Dermis microvascular lymphatic vessel endothelial cell (primary cell): ENCODE results near the gene SLC4A3. TPM values are rescaled to one million over a fixed set of nuclear protein-coding genes. Genes with fewer than 3 reads are reported as not detected.
A peak's percentile ranks its signal among the peaks of the same experiment; 100 is the strongest.

Experiments used
- DNase-seq, 2 donors: peaks; one replicate each; pipeline versions ENCODE4 v3.0.0 to v3.0.0-alpha.2; 2010; ENCODE audit warnings: low read depth in 2 of 2
- total RNA-seq: library from RNA; depleted of rRNA; stranded (reverse); fragments of >200 nt; gene quantifications from 2 replicates; pipeline ENCODE4 v1.2.1, GENCODE V29; 2014

SLC4A3 gene, protein sequence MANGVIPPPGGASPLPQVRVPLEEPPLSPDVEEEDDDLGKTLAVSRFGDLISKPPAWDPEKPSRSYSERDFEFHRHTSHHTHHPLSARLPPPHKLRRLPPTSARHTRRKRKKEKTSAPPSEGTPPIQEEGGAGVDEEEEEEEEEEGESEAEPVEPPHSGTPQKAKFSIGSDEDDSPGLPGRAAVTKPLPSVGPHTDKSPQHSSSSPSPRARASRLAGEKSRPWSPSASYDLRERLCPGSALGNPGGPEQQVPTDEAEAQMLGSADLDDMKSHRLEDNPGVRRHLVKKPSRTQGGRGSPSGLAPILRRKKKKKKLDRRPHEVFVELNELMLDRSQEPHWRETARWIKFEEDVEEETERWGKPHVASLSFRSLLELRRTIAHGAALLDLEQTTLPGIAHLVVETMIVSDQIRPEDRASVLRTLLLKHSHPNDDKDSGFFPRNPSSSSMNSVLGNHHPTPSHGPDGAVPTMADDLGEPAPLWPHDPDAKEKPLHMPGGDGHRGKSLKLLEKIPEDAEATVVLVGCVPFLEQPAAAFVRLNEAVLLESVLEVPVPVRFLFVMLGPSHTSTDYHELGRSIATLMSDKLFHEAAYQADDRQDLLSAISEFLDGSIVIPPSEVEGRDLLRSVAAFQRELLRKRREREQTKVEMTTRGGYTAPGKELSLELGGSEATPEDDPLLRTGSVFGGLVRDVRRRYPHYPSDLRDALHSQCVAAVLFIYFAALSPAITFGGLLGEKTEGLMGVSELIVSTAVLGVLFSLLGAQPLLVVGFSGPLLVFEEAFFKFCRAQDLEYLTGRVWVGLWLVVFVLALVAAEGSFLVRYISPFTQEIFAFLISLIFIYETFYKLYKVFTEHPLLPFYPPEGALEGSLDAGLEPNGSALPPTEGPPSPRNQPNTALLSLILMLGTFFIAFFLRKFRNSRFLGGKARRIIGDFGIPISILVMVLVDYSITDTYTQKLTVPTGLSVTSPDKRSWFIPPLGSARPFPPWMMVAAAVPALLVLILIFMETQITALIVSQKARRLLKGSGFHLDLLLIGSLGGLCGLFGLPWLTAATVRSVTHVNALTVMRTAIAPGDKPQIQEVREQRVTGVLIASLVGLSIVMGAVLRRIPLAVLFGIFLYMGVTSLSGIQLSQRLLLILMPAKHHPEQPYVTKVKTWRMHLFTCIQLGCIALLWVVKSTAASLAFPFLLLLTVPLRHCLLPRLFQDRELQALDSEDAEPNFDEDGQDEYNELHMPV
- 0.13 and 0.25 TPM in 2 replicates for total RNA-seq

DNA sequence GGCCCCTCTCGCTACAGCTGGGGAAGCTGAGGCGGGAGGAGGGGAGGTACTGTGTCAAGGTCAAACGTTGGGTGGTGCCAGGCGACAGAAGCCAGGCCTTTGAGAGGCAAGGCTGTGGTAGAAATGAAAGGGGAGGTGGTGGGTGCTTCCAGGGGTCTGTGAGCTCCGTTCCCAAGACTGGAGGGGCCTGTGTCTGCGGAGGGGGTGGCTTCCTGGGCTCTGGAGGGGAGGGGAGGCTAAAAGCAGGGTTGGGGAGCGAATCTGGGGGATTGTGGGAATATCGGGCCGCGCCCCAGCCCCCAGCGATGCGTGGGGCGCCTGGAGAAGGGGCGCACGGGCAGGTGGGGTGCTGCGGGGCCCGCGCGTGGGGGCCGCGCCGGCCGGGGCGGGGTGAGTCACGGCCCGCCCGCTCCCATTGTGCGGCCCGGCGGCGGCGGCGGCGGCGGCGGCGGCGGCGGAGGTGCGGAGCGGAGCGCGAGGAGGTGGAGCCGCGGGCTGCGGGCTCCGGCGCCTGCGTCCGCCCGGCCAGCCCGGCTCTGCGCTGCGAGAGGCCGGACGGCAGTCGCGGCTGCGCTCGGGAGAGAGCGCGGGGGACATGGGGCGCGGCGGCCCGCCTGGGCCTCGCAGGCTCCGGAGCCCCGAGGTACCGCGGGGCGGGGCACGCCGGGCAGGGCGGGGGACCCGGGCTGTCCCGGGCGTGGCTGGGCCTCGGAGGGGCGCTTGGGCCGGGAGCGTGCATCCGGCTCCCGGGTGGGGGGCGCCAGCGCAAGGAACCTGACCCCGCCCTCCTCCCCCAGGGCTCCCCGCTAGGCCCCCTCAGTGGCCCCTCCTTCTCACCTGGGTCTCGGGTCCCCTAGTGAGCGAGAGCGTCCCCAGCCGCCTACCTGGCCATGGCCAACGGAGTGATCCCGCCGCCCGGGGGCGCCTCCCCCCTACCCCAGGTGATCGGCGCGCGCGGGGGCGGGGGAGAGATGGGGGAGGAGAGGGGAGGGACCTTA lies at the start of gene SLC4A3:
TSS of gene SLC4A3 (plus strand) at position 528 of the 998 bp plus-strand sequence. CDS start at position 891, 363 bp downstream.
- peak in 1 of 2 donors; percentile 10 for DNase-seq

DNA sequence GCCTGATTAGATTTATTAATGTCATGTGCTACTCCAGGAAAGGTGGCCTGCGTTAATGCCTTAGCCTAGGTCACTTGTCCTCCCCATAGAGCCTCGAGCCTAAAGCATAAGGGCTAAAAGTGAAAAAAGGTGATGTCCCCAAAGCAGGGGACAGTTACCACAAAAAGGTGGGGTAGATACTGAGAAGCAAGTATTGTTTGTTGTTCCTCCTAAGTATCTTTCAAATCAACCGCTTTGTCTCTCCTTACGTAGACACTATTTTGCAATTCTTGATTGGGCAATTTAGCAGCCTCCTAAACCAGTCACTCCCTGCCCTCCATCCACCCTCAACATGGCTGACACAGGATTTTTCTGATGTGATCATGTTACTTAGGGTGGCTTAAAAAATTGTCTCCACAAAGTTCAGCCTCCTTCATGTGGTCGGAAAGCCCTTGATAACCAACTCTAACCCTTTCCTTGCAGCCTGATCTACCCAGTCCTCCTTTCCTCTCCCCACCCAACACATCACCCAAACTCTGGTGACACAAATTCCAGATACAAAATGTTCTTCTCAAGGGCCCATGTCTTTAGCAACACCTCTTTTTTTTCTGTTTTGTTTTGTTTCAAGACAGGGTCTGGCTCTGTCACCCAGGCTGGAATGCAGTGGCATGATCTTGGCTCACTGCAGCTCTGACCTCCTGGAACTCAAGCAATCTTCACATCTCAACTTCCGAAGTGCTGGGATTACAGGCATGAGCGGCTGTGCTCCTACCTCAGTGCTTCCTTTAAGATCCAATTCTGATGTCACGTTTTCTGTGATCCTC lies 48.4 kb upstream of the SLC4A3 start:
- DNase-seq = no peak

DNA sequence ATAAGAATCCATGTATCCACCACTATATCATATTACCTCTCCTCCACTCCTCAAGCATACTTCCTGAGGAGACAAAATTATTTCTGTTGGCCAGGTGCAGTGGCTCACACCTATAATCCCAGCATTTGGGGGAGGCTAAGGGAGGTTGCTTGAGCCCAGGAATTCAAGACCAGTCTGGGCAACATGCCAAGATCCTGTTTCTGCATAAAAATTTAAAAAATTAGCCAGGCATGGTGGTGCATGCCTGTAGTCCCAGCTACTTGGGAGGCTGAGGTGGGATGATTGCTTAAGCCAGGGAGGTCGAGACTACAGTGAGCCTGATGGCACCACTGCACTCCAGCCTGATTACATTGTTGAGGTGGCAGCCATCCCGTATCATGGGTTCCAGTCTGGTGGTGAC lies 46.1 kb upstream of the SLC4A3 start:
- no peak for DNase-seq

DNA sequence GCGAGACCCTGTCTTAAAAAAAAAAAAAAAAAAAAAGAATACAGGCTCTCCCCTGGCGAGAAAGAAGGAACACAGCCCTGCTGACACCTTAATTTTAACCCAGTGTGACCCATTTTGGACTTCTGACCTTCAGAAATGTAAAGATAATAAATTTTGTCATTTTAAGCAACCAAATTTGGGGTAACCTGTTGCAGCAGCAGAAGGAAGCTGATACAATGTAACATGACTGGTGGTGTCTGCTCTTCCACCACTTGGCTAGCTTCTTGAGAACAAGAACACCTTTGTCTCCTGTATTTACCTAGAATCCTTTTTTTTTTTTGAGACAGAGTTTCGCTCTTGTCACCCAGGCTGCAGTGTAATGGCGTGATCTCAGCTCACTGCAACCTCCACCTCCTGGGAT lies 36.3 kb upstream of the SLC4A3 start:
- no peak for DNase-seq

DNA sequence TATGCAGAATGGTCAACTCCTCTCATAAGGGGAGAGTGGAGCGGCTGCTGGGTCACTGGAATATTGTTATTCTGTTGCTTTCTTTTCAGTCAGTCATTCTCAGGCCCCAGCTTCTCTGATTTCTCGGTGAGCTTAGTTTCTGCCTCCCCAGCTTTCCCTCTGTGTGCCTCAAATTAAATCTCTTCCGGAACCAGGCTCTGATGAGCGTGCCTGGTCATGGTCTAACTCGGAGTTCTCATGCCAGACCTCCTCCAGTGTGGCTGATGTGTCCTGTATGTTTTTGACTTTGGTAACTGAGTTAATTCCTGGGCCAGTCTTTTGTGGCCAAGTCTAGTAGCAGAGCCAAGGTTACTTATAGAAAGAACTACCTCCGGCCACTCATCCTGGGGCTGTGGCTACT lies 34.7 kb upstream of the SLC4A3 start:
- DNase-seq = no peak

DNA sequence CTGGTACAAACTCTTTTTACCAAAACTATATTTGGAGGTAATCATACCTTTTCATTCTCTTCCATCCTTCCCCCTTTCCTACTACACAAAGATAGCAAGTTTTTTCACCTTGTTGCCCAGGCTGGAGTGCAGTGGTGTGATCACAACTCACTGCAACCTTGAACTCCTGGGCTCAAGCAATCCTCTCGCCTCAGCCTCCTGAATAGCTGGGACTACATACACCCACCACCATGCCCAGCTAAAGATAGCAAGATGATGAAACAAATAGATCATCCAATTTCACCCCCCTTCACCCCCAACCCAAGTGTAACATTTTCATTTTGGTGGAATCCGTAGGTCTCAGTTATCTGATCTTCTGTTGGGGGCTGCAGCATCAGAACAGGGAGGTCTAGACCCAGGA lies 34.3 kb upstream of the SLC4A3 start:
- no peak for DNase-seq

DNA sequence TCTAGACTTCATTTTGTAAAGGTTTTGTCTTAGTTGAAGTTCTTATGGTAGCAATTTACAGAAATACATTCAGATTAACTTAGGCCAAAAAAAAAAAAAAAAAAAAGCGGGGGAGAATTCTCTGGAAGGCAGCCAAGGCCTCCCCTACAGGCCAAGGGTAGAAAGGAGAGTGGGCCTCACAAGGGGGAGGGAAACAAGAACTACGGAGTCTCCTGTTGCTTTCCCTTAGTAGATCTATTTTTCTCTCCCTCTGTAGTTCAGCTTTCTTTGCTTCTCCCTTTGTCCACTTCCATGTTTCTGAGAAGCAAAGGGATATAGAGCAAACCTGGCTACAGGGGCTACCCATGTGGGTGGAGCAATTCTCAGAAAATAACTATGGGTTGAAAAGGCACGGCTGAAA lies 32.2 kb upstream of the SLC4A3 start:
- DNase-seq = no peak

DNA sequence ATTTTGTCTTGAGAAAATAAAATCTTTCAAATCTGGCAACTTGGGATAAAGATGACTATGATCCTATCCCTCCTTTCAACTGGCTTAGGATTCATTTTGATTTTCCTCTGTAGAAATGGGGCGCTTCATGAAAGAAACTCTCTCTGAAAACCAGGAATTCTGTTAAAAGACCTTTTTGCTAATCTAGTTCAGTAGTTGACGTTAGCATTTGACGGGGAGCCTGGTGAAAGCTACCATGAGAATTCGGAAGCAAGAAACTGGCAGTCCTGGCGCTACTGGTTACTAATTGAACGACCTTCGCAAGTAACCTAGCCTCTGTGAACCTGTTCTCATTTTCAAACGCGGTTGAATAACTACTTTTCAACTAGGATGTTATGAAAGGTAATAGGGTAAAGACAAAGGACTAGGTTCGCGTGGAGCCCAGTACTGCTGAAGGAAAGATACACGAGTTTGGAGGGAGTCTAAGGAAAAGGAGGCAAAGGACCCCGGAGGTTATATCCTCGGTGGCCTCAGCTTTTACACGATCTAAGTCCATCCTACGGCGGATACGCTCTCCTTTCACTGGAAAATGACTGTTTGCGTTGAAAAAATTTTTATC lies 30.4 kb upstream of the SLC4A3 start:
- DNase-seq = peak in 1 of 2 donors; percentile 0

DNA sequence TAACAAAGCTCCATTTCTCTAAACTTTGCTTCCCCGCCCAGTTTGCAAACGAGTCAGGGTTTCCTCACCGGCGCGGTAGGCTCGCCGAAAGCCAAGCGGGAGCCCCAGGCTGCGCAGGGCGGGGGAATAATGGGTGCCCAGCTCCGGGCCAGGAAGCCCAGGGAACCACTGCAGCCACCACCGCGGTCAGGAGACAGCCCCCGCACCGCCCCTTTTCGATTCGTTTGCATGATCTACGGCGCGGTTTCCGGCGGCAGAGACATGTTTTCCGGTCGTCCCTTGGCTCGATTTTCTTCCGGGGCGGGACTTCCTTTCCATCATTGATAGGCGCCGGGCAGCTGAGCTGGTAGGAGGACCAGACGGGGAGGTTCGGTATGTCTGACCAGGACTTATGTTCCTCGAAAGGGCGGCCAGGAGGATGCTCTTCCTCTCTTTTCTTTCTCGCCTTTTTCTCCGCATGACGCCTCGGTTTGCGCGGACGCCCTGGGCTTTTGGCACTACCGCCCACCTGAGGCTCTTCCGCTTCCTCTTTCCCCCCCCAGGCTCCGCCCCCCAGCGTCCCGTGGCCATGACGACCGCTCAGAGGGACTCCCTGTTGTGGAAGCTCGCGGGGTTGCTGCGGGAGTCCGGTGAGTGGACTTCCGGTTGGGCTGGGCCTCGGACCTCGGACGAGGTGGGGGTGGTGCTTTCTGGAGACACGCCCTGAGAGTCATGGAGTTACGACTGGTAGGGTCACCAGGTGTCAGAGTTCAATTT lies 29.7 kb upstream of the SLC4A3 start, which contains the start of gene STK11IP:
TSS of gene STK11IP (plus strand) at position 306 of the 756 bp plus-strand sequence. CDS start at position 569, 263 bp downstream.
- peak; percentile 93 to 95 for DNase-seq

DNA sequence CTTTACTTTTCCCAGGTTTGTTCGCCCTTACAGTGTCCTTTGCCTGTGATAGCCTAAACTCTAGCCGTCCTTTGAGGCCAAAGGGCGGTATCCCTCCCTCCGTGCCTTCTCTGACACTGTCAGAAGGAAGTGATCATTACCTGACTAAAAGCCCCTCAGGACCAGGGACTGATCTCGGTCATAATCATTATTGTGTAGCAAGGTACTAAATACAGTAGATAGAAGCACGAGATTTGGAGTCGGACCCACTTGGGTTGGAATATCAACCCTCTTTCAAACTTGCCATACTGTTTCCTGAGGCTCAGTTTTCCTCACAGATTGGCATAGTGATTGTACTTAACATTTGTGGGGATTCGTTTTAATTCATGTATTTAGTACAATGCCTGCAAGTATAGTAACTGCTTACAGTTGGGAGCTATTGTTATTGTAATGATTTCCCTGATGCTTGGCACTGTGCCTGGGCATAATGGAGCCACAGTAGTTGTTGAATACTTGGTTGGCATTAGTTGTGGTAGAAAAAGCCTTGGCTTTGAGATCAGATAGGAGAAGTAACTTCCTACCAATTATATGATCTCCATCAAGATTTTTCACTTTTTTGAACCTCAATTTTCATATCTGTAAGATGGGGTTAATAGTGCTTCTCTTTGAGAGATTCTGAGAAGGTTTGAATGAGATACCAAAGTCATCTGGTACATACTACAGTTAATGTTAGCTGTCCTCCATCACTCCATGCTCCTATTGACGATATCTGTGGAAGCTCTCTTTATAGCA lies 28.9 kb upstream of the SLC4A3 start:
- DNase-seq = peak; percentile 15 to 32

DNA sequence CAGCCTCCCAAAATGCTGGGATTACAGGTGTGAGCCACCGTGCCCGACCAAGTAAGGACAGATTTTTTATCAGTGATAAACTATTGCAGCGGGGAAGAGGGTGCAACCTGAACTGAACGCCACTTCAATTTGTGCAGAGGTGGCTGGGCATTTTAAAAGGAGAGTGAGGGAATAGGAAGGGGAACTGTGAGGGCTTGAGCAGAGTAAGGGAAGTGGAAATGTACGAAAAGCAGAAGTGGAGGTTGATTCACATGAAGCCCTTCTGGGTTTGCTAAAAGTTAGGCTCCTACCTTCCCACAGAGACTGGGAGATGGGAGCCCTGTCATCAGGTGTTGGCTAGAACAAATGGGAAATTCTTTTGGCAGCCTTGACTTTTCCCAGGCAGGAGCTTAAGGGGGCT lies 23.7 kb upstream of the SLC4A3 start:
- DNase-seq = no peak

DNA sequence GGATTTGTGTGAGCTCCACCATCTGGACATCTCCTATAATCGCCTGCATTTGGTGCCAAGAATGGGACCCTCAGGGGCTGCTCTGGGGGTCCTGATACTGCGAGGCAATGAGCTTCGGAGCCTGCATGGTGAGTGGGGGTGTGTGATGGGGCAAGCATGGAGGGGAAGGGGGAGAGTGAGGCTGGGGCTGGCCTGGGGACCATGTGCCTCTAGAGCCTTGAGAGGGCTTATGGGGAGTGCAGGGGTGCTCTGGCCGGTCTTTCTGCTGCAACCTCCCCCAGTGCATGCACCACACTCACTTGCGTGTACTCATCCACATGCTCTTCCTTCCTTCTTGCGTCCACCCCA lies 21.8 kb upstream of the SLC4A3 start:
- DNase-seq = no peak

DNA sequence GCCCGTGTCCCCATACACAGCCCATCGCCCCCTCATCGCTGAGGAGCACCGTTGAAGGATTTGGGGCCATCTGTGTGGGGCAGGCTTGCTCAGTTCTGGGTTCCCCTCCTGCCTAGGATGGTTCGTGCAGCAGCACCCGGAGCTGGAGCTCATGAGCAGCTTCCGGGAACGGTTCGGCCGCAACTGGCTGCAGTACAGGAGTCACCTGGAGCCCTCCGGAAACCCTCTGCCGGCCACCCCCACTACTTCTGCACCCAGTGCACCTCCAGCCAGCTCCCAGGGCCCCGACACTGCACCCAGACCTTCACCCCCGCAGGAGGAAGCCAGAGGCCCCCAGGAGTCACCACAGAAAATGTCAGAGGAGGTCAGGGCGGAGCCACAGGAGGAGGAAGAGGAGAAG lies 19.5 kb upstream of the SLC4A3 start:
- no peak for DNase-seq

DNA sequence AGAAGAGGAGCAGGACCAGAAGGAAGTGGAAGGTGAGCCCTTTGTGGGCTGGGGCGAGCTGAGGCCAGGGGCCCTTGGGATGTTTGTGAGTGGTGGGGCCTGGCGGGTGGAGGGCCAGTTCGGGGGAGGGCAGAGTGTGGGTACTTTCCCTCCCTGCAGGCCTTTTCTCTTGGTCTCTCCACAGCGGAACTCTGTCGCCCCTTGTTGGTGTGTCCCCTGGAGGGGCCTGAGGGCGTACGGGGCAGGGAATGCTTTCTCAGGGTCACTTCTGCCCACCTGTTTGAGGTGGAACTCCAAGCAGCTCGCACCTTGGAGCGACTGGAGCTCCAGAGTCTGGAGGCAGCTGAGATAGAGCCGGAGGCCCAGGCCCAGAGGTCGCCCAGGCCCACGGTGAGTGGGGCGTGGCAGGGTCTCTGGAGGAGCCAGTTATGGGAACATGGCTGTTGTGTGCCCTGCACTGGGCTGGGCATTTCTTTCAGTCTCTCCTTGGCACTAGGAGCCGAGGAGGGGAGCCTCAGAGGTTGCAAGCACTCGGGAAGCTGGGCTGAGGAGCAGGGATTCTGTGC lies 18.9 kb upstream of the SLC4A3 start:
- DNase-seq = no peak

DNA sequence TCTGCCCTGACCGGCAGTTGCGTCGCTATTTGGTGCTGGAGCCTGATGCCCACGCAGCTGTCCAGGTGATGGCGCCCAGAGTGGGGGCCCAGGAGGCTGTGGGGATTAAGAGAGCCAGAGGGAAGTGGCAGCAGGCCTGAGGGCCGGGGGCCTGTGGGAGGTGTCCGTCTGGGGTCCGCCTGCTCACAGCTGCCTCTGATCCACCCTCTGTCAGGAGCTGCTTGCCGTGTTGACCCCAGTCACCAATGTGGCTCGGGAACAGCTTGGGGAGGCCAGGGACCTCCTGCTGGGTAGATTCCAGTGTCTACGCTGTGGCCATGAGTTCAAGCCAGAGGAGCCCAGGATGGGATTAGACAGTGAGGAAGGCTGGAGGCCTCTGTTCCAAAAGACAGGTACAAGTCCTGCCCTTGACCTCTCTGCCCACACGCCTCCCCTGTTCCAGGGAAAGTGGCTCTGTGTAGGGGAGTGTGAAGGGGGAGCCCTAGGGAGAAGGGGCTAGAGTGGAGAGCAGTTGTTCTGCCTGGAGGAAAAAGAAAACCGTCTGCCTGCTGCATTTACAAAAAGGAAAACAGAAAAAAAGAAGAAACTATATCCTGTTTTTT lies 18.2 kb upstream of the SLC4A3 start:
- no peak for DNase-seq

DNA sequence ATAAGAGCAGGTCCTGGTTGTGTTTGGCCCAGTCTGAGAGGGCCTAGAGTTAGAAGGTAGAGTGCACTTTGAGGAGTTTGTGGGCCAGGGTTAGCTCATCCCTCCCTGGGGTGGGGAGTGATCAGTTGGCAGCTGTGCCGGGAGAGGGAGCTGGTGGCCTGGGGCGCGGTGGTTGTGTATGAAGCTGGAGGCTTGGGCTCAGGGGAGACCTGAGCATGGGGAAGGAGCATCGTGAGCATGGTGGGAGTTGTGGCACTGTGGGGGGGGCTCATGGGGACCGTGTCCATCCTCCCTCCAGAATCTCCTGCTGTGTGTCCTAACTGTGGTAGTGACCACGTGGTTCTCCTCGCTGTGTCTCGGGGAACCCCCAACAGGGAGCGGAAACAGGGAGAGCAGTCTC lies 16.1 kb upstream of the SLC4A3 start:
- DNase-seq = no peak
